Lower leg skin (tissue), 3 donors: ENCODE results near the gene GPR89A.
"Not testable (repeated sequence)": the region's sequence is repeated elsewhere in the genome, so short reads cannot be mapped to it uniquely, and the experiment has no call there.

ENCODE experiments used
- CTCF ChIP-seq, 3 donors: fragments of 450-650 bp; IDR thresholded peaks; one replicate each; pipeline ENCODE4 v1.5.1; 2016; ENCODE audit warnings: antibody characterized with exemption in 3 of 3, mild to moderate bottlenecking in 3 of 3, moderate library complexity in 2 of 3
- POLR2A ChIP-seq, 2 donors: fragments of 450-650 bp; IDR thresholded peaks; one replicate each; pipeline ENCODE4 v1.6.1; 2016 to 2017; ENCODE audit warnings: antibody characterized with exemption in 2 of 2, mild to moderate bottlenecking in 1 of 2, moderate library complexity in 1 of 2

DNA sequence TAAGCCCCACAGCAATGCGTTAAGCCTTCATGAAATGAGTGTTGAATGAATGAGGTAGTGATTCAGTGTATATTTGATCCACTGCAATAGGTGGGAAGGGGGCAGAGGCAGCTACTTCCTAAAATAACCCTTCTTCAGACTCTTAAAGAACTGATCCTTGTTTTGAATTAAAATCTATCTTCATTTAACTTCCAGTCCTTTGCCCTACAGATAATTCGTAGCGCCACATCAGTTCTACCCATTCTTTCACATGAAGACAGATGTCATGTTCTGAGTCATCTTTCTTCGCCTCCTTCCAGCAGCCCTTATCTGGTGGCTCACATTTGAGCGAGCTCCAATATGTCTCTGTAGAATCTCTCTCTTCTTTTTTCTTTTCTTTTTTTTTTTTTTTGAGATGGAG is 948 bp upstream of the GPR89A start:
- not testable (repeated sequence) for TF ChIP-seq CTCF, POLR2A (IDR thresholded peaks at IDR 0.05)
